ENCODE data around the gene CS.

The CS gene

DNA sequence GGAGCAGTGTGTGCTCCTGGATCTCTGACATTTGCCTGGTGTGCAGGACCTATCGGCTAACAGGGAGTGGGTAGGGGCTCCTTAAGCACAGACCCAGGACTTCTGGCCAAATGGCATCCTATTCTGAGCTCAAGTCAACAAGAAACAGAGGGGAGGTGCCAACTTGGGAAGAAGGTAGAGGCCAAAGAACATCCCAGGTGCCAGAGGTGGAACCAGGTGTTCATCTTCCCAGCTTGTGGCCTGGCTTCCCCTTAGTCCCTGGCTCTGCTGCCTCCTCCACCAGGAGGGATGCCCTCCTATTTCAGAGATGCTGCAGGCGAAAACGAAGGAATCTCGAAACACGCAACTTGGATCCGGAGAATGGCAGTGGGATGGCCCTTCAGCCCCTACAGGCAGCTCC lies 64.0 kb downstream of the CS start:
- no peak for DNase-seq (ENCODE audit: low read depth in 1 of 2, low spot score in 1 of 2)
- TF ChIP-seq, protein P1, sequence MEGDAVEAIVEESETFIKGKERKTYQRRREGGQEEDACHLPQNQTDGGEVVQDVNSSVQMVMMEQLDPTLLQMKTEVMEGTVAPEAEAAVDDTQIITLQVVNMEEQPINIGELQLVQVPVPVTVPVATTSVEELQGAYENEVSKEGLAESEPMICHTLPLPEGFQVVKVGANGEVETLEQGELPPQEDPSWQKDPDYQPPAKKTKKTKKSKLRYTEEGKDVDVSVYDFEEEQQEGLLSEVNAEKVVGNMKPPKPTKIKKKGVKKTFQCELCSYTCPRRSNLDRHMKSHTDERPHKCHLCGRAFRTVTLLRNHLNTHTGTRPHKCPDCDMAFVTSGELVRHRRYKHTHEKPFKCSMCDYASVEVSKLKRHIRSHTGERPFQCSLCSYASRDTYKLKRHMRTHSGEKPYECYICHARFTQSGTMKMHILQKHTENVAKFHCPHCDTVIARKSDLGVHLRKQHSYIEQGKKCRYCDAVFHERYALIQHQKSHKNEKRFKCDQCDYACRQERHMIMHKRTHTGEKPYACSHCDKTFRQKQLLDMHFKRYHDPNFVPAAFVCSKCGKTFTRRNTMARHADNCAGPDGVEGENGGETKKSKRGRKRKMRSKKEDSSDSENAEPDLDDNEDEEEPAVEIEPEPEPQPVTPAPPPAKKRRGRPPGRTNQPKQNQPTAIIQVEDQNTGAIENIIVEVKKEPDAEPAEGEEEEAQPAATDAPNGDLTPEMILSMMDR (IDR thresholded peaks at IDR 0.05; ENCODE audit: insufficient read depth, low read length): no peak
- TF ChIP-seq GABPA (IDR thresholded peaks at IDR 0.05; ENCODE audit: low read depth): no peak
- no peak for TF ChIP-seq POLR2AphosphoS5 (IDR thresholded peaks at IDR 0.05; ENCODE audit: low read depth)
- no peak for TF ChIP-seq SPI1 (IDR thresholded peaks at IDR 0.05; ENCODE audit: borderline replicate concordance, low read depth)
- no peak for TF ChIP-seq REST (IDR thresholded peaks at IDR 0.05; ENCODE audit: insufficient replicate concordance, low read depth)
- H3K27me3 ChIP-seq (ENCODE audit: insufficient read depth, poor library complexity, severe bottlenecking): no peaks in the 10 kb centered on the region
- no peak overlapping the region for H3K27ac ChIP-seq (replicated peaks)
- no peak overlapping the region for H3K4me3 ChIP-seq (replicated peaks; ENCODE audit: insufficient read depth, low read length)

- H3K4me3 ChIP-seq (replicated peaks; ENCODE audit: insufficient read depth, low read length): no peak overlapping the region
- no peak for DNase-seq (ENCODE audit: low read depth in 1 of 2, low spot score in 1 of 2)
- no peak overlapping the region for H3K27ac ChIP-seq (replicated peaks)
- TF ChIP-seq SPI1 (IDR thresholded peaks at IDR 0.05; ENCODE audit: borderline replicate concordance, low read depth): no peak
- TF ChIP-seq, protein P1 (IDR thresholded peaks at IDR 0.05; ENCODE audit: insufficient read depth, low read length): no peak
- TF ChIP-seq REST (IDR thresholded peaks at IDR 0.05; ENCODE audit: insufficient replicate concordance, low read depth): no peak
- no peak for TF ChIP-seq GABPA (IDR thresholded peaks at IDR 0.05; ENCODE audit: low read depth)
- no peak for TF ChIP-seq POLR2AphosphoS5 (IDR thresholded peaks at IDR 0.05; ENCODE audit: low read depth)
- H3K27me3 ChIP-seq (ENCODE audit: insufficient read depth, poor library complexity, severe bottlenecking): no peaks in the 10 kb centered on the region
These were observed 65.2 kb downstream of the CS start for GRCh38 chr12:56234746-56235436.

DNA sequence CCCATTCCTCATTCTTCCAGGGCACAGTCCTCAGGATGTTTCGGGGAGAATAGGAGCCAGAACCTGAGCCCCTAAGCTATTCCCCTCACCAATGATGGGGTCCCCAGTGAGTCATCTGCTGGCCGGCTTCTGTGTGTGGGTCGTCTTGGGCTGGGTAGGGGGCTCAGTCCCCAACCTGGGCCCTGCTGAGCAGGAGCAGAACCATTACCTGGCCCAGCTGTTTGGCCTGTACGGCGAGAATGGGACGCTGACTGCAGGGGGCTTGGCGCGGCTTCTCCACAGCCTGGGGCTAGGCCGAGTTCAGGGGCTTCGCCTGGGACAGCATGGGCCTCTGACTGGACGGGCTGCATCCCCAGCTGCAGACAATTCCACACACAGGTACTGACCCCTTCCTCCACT lies 68.9 kb downstream of the CS start:
- no peak overlapping the region for H3K27ac ChIP-seq (replicated peaks)
- no peak for DNase-seq (ENCODE audit: low read depth in 1 of 2, low spot score in 1 of 2)
- H3K27me3 ChIP-seq (ENCODE audit: insufficient read depth, poor library complexity, severe bottlenecking): no peaks in the 10 kb centered on the region
- TF ChIP-seq POLR2AphosphoS5 (IDR thresholded peaks at IDR 0.05; ENCODE audit: low read depth): no peak
- TF ChIP-seq SPI1 (IDR thresholded peaks at IDR 0.05; ENCODE audit: borderline replicate concordance, low read depth): no peak
- TF ChIP-seq, protein P1 (IDR thresholded peaks at IDR 0.05; ENCODE audit: insufficient read depth, low read length): no peak
- no peak for TF ChIP-seq GABPA (IDR thresholded peaks at IDR 0.05; ENCODE audit: low read depth)
- no peak for TF ChIP-seq REST (IDR thresholded peaks at IDR 0.05; ENCODE audit: insufficient replicate concordance, low read depth)
- no peak overlapping the region for H3K4me3 ChIP-seq (replicated peaks; ENCODE audit: insufficient read depth, low read length)
